Liver (tissue), 9 donors: ENCODE measurements around the gene SPATA1. TPM values are rescaled to one million over a fixed set of nuclear protein-coding genes. Genes with fewer than 3 reads are reported as not detected.

Source experiments
- DNase-seq: peaks from one replicate; pipeline ENCODE4 v3.0.0-alpha.2; 2017; ENCODE audit warnings: low spot score
- H3K27ac ChIP-seq, 2 donors: one replicate each; pipeline ENCODE4 v1.7.0; 2013; ENCODE audit warnings: inconsistent platforms in 2 of 2, low read length in 2 of 2, control low read depth in 1 of 2, low read depth in 1 of 2, mild to moderate bottlenecking in 1 of 2
- H3K27me3 ChIP-seq, 4 donors: one replicate each; pipeline versions ENCODE4 v1.6.1 to v1.7.0; 2013; ENCODE audit warnings: low read length in 3 of 4, inconsistent platforms in 1 of 4, mild to moderate bottlenecking in 1 of 4, moderate library complexity in 1 of 4; ENCODE audit not compliant: control insufficient read depth in 4 of 4, insufficient read depth in 4 of 4
- H3K36me3 ChIP-seq, 4 donors: one replicate each; pipeline versions ENCODE4 v1.6.1 to v1.7.0; 2013; ENCODE audit warnings: low read length in 3 of 4, mild to moderate bottlenecking in 3 of 4, low read depth in 1 of 4, moderate library complexity in 1 of 4; ENCODE audit not compliant: control insufficient read depth in 4 of 4, insufficient read depth in 3 of 4
- H3K4me1 ChIP-seq, 4 donors: one replicate each; pipeline versions ENCODE4 v1.6.1 to v1.7.0; 2013; ENCODE audit warnings: low read length in 3 of 4, mild to moderate bottlenecking in 3 of 4, moderate library complexity in 1 of 4; ENCODE audit not compliant: control insufficient read depth in 4 of 4, insufficient read depth in 4 of 4
- H3K4me3 ChIP-seq, 3 donors: one replicate each; pipeline versions ENCODE4 v1.6.1 to v1.7.0; 2013; ENCODE audit warnings: low read length in 3 of 3, control low read depth in 1 of 3, low read depth in 1 of 3, mild to moderate bottlenecking in 1 of 3
- H3K9ac ChIP-seq, 2 donors: one replicate each; pipeline ENCODE4 v1.7.0; 2013; ENCODE audit warnings: low read length in 2 of 2, mild to moderate bottlenecking in 2 of 2, moderate library complexity in 2 of 2, control low read depth in 1 of 2, low read depth in 1 of 2
- H3K9me3 ChIP-seq, 4 donors: one replicate each; pipeline versions ENCODE4 v1.6.1 to v1.7.0; 2013; ENCODE audit warnings: low read length in 3 of 4; ENCODE audit not compliant: control insufficient read depth in 4 of 4
- ATF3 ChIP-seq: IDR thresholded peaks from 2 replicates; pipeline ENCODE4 v1.6.1; 2016; ENCODE audit warnings: antibody characterized with exemption
- CTCF ChIP-seq: fragments of 150-350 bp; IDR thresholded peaks from 2 replicates; pipeline ENCODE4 v1.5.1; 2017; ENCODE audit warnings: improper control_type of control experiment, low read depth, low read length; ENCODE audit not compliant: missing input control
- EGR1 ChIP-seq, 2 donors: IDR thresholded peaks; 2 replicates each; pipeline ENCODE4 v1.6.1; 2016 to 2018; ENCODE audit warnings: antibody characterized with exemption in 2 of 2, low read depth in 2 of 2
- FOXA1 ChIP-seq: IDR thresholded peaks from 2 replicates; pipeline ENCODE4 v1.6.1; 2016; ENCODE audit warnings: antibody characterized with exemption
- FOXA2 ChIP-seq: IDR thresholded peaks from 2 replicates; pipeline ENCODE4 v1.6.1; 2016; ENCODE audit warnings: antibody characterized with exemption
- GABPA ChIP-seq, 2 donors: IDR thresholded peaks in 1 of 2; conservative IDR thresholded peaks in 1 of 2; 2 replicates each; pipeline ENCODE4 v1.6.1; 2016; ENCODE audit warnings: antibody characterized with exemption in 2 of 2, mild to moderate bottlenecking in 1 of 2, moderate library complexity in 1 of 2
- HNF4G ChIP-seq: IDR thresholded peaks from 2 replicates; pipeline ENCODE4 v1.6.1; 2016; ENCODE audit warnings: antibody characterized with exemption
- JUND ChIP-seq, 2 donors: IDR thresholded peaks; 2 replicates each; pipeline ENCODE4 v1.6.1; 2016; ENCODE audit warnings: antibody characterized with exemption in 2 of 2
- MAX ChIP-seq: IDR thresholded peaks from 2 replicates; pipeline ENCODE4 v1.6.1; 2016; ENCODE audit warnings: antibody characterized with exemption
- RAD21 ChIP-seq, 2 donors: IDR thresholded peaks; 2 replicates each; pipeline ENCODE4 v1.6.1; 2016; ENCODE audit warnings: antibody characterized with exemption in 2 of 2, mild to moderate bottlenecking in 2 of 2
- REST ChIP-seq: IDR thresholded peaks from 2 replicates; pipeline ENCODE4 v1.6.1; 2016; ENCODE audit warnings: antibody characterized with exemption, mild to moderate bottlenecking
- RXRA ChIP-seq, 2 donors: IDR thresholded peaks; 2 replicates each; pipeline ENCODE4 v1.6.1; 2017 to 2018; ENCODE audit warnings: antibody characterized with exemption in 2 of 2, mild to moderate bottlenecking in 1 of 2
- SP1 ChIP-seq: IDR thresholded peaks from 2 replicates; pipeline ENCODE4 v1.6.1; 2018; ENCODE audit warnings: antibody characterized with exemption, mild to moderate bottlenecking
- TAF1 ChIP-seq: conservative IDR thresholded peaks from 2 replicates; pipeline ENCODE4 v1.6.1; 2016; ENCODE audit warnings: antibody characterized with exemption, mild to moderate bottlenecking
- YY1 ChIP-seq: IDR thresholded peaks from 2 replicates; pipeline ENCODE4 v1.6.1; 2016; ENCODE audit warnings: antibody characterized with exemption, mild to moderate bottlenecking
- ZBTB33 ChIP-seq: IDR thresholded peaks from 2 replicates; pipeline ENCODE4 v1.6.1; 2016; ENCODE audit warnings: antibody characterized with exemption
- WGBS: extraction: QIAGEN DNeasy Blood & Tissue Kit; methylation state at CpG from one replicate; pipeline ENCODE4 v1.1.7; 2013; 5-methylcytosine and 5-hydroxymethylcytosine counted together
- polyA plus RNA-seq, 2 donors: library from polyadenylated mRNA; stranded (reverse) in 1 of 2; unstranded in 1 of 2; fragments of 200-250 nt in 1 of 2; fragments of >200 nt in 1 of 2; fragmentation: Nextera tagmentation in 1 of 2; extraction: Ambion mirVana in 1 of 2; gene quantifications; one replicate each; pipeline versions ENCODE4 v1.2.1 to v1.2.3, GENCODE V29; 2013 to 2015
- total RNA-seq, 2 donors: library from RNA; depleted of rRNA; stranded (reverse); fragments of >200 nt; gene quantifications; one replicate each; pipeline ENCODE4 v1.2.3, GENCODE V29; 2014
- donor health status: healthy.
- donor health status: healthy.
- donor health status: healthy.
- donor health status: healthy.
- donor health status: healthy.

SPATA1 gene
- total and polyA plus RNA-seq, 4 donors, result 0.06 to 2.2 (median 0.54) TPM

- peaks cover 0 to 1% (median 0%) of the 10 kb centered on the region in 4 donors for H3K36me3 ChIP-seq
- no peak overlapping the region for H3K27ac ChIP-seq
- H3K27me3 ChIP-seq, result peaks cover 0 to 4% (median 2%) of the 10 kb centered on the region in 4 donors
- no peak for DNase-seq
- no peak overlapping the region for H3K9ac ChIP-seq
- TF ChIP-seq FOXA2, result no peak
- TF ChIP-seq ZBTB33, result no peak
- TF ChIP-seq YY1, result no peak
- no peak for TF ChIP-seq REST
- TF ChIP-seq RXRA (IDR thresholded peaks at IDR 0.05), result no peak
- no peak for TF ChIP-seq TAF1
- no peak for TF ChIP-seq RAD21 (IDR thresholded peaks at IDR 0.05)
- TF ChIP-seq GABPA (IDR thresholded peaks at IDR 0.05 in 1 of 2, conservative IDR thresholded peaks at IDR 0.05 in 1 of 2), result no peak
- no peak for TF ChIP-seq EGR1 (IDR thresholded peaks at IDR 0.05; ENCODE audit: low read depth in 2 of 2)
- no peak for TF ChIP-seq FOXA1
- no peak for TF ChIP-seq ATF3
- no peak for TF ChIP-seq JUND (IDR thresholded peaks at IDR 0.05)
- no peak for TF ChIP-seq CTCF
- no peak for TF ChIP-seq MAX
- TF ChIP-seq HNF4G, result no peak
- TF ChIP-seq SP1, result no peak
- H3K4me1 ChIP-seq, result peaks cover 3 to 12% (median 8%) of the 10 kb centered on the region in 4 donors
- 57% methylated on average over 1 of the region's 1 CpG for WGBS
- H3K4me3 ChIP-seq, result no peak overlapping the region
- peaks cover 0 to 13% (median 1%) of the 10 kb centered on the region in 4 donors for H3K9me3 ChIP-seq
These were observed 30.0 kb upstream of the SPATA1 start for GRCh38 chr1:84476225-84476624.
